Tibial artery (tissue), 4 donors: Measurements from ENCODE around the gene FBXO3.

Experiments
- DNase-seq, 2 donors: peaks; one replicate each; pipeline ENCODE4 v3.0.0-alpha.2; 2019
- H3K27ac ChIP-seq, 2 donors: fragments of 200-600 bp; sonication (generic) in 1 of 2; 1 replicate in 1 of 2; 2 replicates in 1 of 2; pipeline ENCODE4 v1.5.1; 2018 to 2019; ENCODE audit warnings: mild to moderate bottlenecking in 1 of 2
- H3K27me3 ChIP-seq, 2 donors: fragments of 200-600 bp; sonication (generic) in 1 of 2; one replicate each; pipeline versions ENCODE4 v1.5.1 to v1.6.0; 2016 to 2019
- H3K36me3 ChIP-seq, 3 donors: fragments of 200-600 bp; sonication (generic) in 2 of 3; one replicate each; pipeline ENCODE4 v1.5.1; 2016 to 2019; ENCODE audit warnings: mild to moderate bottlenecking in 2 of 3
- H3K4me1 ChIP-seq, 4 donors: fragments of 200-600 bp; sonication (generic) in 2 of 4; 1 replicate in 3 of 4; 2 replicates in 1 of 4; pipeline ENCODE4 v1.5.1; 2016 to 2019
- H3K4me3 ChIP-seq, 2 donors: fragments of 200-600 bp; sonication (generic) in 1 of 2; 1 replicate in 1 of 2; 2 replicates in 1 of 2; pipeline ENCODE4 v1.5.1; 2018 to 2019; ENCODE audit warnings: mild to moderate bottlenecking in 2 of 2
- H3K9me3 ChIP-seq, 3 donors: fragments of 200-600 bp; sonication (generic) in 1 of 3; one replicate each; pipeline ENCODE4 v1.5.1; 2016 to 2019
- CTCF ChIP-seq, 2 experiments: fragments of 200-600 bp in 1 of 2; fragments of 450-650 bp in 1 of 2; IDR thresholded peaks; one replicate each; pipeline ENCODE4 v1.5.1; 2017 to 2019; ENCODE audit warnings: antibody characterized with exemption in 2 of 2, mild to moderate bottlenecking in 1 of 2, moderate library complexity in 1 of 2
- intact Hi-C: fragments of 100-400 bp; cut with DNase I; formaldehyde crosslinking; loops from one replicate; pipeline ENCODE4 v1.15.0; 2023; ENCODE audit warnings: low total_unique reads

Gene FBXO3

GRCh38 chr11:33775467-33775807, 1.1 kb upstream of the FBXO3 start:
- no peaks in the 10 kb centered on the region for H3K9me3 ChIP-seq
- no peak overlapping the region for H3K27ac ChIP-seq
- H3K36me3 ChIP-seq = peaks cover 0 to 2% (median under 1%) of the 10 kb centered on the region in 3 donors
- H3K4me1 ChIP-seq = peaks cover 0 to 45% (median 19%) of the 10 kb centered on the region in 4 donors
- no peak for DNase-seq
- TF ChIP-seq CTCF (IDR thresholded peaks at IDR 0.05) = no peak
- H3K4me3 ChIP-seq = peak overlapping the region; percentile 97 to 100
- intact Hi-C loops = no loop called here
- H3K27me3 ChIP-seq = no peaks in the 10 kb centered on the region

- Histone ChIP-seq H3K27me3 (no peaks in the 10 kb centered on the region), H3K36me3 (peaks cover 0 to 6% (median 4%) of the 10 kb centered on the region in 3 donors), H3K4me3 (peak overlapping the region; percentile 97 to 100), H3K4me1 (peaks cover 0 to 40% (median 19%) of the 10 kb centered on the region in 4 donors), H3K27ac (peak overlapping the region; percentile 90 to 94), H3K9me3 (no peaks in the 10 kb centered on the region)
- DNase-seq = peak in 1 of 2 donors; percentile 43
- intact Hi-C loops = loop anchor here (1.0 kb wide), 1 partner anchor 39 kb away; the partner anchor contains the start of gene CD59
- no peak for TF ChIP-seq CTCF (IDR thresholded peaks at IDR 0.05)
These were observed 581 bp upstream of the FBXO3 start for GRCh38 chr11:33774736-33775466.

GRCh38 chr11:33773404-33773986, 825 bp downstream of the FBXO3 start:
- Histone ChIP-seq H3K4me3 (peak overlapping the region; percentile 97 to 100), H3K9me3 (no peaks in the 10 kb centered on the region), H3K4me1 (peaks cover 0 to 36% (median 17%) of the 10 kb centered on the region in 4 donors), H3K36me3 (peaks cover 0 to 19% (median 4%) of the 10 kb centered on the region in 3 donors), H3K27me3 (no peaks in the 10 kb centered on the region), H3K27ac (peak overlapping the region; percentile 90 to 94)
- intact Hi-C loops = no loop called here
- DNase-seq = peak in 1 of 2 donors; percentile 68
- TF ChIP-seq CTCF (IDR thresholded peaks at IDR 0.05) = no peak

- DNase-seq = no peak
- Histone ChIP-seq H3K27me3 (no peaks in the 10 kb centered on the region), H3K9me3 (no peaks in the 10 kb centered on the region), H3K36me3 (peaks cover 3 to 25% (median 5%) of the 10 kb centered on the region in 3 donors), H3K4me1 (peaks cover 0 to 36% (median 17%) of the 10 kb centered on the region in 4 donors), H3K27ac (no peak overlapping the region), H3K4me3 (peak overlapping the region in 1 of 2 donors; percentile 97)
- intact Hi-C loops = no loop called here
- TF ChIP-seq CTCF (IDR thresholded peaks at IDR 0.05) = no peak
These were observed 1.4 kb downstream of the FBXO3 start for GRCh38 chr11:33772870-33773269.

- H3K36me3 ChIP-seq = peaks cover 9 to 31% (median 11%) of the 10 kb centered on the region in 3 donors
- no peaks in the 10 kb centered on the region for H3K27me3 ChIP-seq
- no peaks in the 10 kb centered on the region for H3K9me3 ChIP-seq
- peaks cover 0 to 36% (median 17%) of the 10 kb centered on the region in 4 donors for H3K4me1 ChIP-seq
- TF ChIP-seq CTCF (IDR thresholded peaks at IDR 0.05) = no peak
- intact Hi-C loops = no loop called here
- no peak overlapping the region for H3K4me3 ChIP-seq
- no peak for DNase-seq
- no peak overlapping the region for H3K27ac ChIP-seq
These were observed 2.0 kb downstream of the FBXO3 start for GRCh38 chr11:33772300-33772699.
